ENCODE results near the gene RNF180. TPM values are rescaled to one million over a fixed set of nuclear protein-coding genes. Genes with fewer than 3 reads are reported as not detected.

Gene RNF180, protein sequence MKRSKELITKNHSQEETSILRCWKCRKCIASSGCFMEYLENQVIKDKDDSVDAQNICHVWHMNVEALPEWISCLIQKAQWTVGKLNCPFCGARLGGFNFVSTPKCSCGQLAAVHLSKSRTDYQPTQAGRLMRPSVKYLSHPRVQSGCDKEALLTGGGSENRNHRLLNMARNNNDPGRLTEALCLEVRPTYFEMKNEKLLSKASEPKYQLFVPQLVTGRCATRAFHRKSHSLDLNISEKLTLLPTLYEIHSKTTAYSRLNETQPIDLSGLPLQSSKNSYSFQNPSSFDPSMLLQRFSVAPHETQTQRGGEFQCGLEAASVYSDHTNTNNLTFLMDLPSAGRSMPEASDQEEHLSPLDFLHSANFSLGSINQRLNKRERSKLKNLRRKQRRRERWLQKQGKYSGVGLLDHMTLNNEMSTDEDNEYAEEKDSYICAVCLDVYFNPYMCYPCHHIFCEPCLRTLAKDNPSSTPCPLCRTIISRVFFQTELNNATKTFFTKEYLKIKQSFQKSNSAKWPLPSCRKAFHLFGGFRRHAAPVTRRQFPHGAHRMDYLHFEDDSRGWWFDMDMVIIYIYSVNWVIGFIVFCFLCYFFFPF
- not detected for polyA plus RNA-seq

- Mint-ChIP-seq H3K9me3 (peaks cover 0 to 23% (median 11%) of the 10 kb centered on the region in 6 donors), H3K27me3 (ENCODE audit: low read depth in 3 of 3) (peaks cover 7 to 10% (median 8%) of the 10 kb centered on the region in 3 donors), H3K4me3 (peak within 1 kb of the TSS in 1 of 5 donors; percentile 57), H3K27ac (no peak within 1 kb of the TSS), H3K4me1 (no peaks in the 10 kb centered on the region), H3K36me3 (peaks cover 0 to 5% (median 0%) of the 10 kb centered on the region in 3 donors)
- no peak for DNase-seq
Measured at GRCh38 chr5:64165500-64166200, at the start of gene RNF180. RNF180 (plus strand) TSS chr5:64165843; CDS start chr5:64200808, 34,965 bp downstream.

GRCh38 chr5:64125521-64125920 is 40.1 kb upstream of the RNF180 start:
- Mint-ChIP-seq H3K27me3 (ENCODE audit: low read depth in 3 of 3) (peaks cover 0 to 2% (median 0%) of the 10 kb centered on the region in 3 donors), H3K27ac (no peak overlapping the region), H3K9me3 (peaks cover 0 to 8% (median 5%) of the 10 kb centered on the region in 6 donors), H3K36me3 (no peaks in the 10 kb centered on the region), H3K4me1 (no peaks in the 10 kb centered on the region), H3K4me3 (no peak overlapping the region)
- DNase-seq: no peak

DNA sequence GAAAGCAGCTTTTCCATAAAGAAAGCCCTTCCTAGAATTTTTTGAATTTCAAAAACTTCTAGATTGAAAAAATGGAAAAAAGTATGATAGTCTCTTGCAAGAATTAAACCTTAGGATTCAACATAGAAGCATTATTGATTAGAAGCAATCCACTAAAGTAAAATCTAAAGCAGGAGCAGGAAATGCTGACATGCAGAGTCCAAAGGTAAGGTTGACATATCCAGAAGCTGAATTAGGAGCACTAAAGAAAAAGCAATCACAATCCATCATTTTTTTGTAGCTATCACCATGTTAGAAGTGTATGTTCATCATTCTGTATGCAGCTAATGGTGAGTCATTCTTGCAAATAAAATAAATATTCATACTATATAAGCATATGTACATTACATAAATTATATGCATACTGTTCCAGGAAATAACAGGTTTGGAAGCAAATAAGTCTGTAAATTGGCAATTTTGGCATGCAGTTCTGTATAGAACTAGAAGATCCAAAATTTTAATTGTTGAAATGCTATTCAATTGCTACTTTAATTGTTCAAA is 39.4 kb upstream of the RNF180 start:
- H3K36me3 Mint-ChIP-seq: no peaks in the 10 kb centered on the region
- peaks cover 0 to 2% (median 0%) of the 10 kb centered on the region in 3 donors for H3K27me3 Mint-ChIP-seq (ENCODE audit: low read depth in 3 of 3)
- no peaks in the 10 kb centered on the region for H3K4me1 Mint-ChIP-seq
- no peak for DNase-seq
- H3K27ac Mint-ChIP-seq: no peak overlapping the region
- peaks cover 0 to 8% (median 4%) of the 10 kb centered on the region in 6 donors for H3K9me3 Mint-ChIP-seq
- H3K4me3 Mint-ChIP-seq: no peak overlapping the region

GRCh38 chr5:64140018-64140417 is 25.6 kb upstream of the RNF180 start:
- no peak for DNase-seq
- Mint-ChIP-seq H3K27me3 (ENCODE audit: low read depth in 3 of 3) (no peaks in the 10 kb centered on the region), H3K4me3 (no peak overlapping the region), H3K27ac (no peak overlapping the region), H3K36me3 (no peaks in the 10 kb centered on the region), H3K4me1 (no peaks in the 10 kb centered on the region), H3K9me3 (peaks cover 2 to 16% (median 6%) of the 10 kb centered on the region in 6 donors)

DNA sequence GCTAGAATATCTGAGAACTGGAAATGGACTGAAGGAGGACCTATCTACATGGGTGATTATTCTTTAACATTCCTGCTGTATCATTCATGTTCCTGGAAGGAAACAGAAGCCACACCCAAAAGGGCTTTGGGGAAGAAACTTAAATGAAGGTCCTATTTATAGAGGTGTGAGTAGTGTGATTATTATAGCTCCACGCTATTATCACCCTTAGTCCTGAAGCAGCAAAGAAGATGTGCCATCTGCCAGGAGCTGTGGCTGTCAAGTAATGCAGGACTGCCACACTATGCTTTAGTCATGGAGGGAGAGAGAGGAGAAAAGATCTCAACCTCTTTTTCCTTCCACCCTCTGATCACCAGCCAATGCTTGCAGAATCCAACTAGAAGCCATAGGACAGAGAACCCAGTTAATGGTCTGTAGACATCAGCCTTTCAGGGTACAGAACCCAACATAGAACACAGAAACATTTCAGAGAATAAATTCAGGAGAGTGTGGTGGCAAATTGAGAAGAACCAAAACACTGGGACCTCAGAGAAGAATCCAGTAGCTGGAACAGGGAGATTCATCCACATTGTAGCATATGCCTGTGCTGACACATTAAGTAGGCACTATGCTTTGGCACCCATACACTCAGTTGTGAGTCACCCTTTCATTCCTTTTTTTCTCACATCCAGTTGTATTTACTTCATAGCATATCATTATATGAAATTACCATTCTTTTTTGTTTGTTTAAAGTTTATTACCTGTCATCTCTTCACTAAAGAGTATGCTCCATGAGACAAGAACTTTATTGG is 21.0 kb upstream of the RNF180 start:
- H3K4me3 Mint-ChIP-seq: no peak overlapping the region
- H3K27ac Mint-ChIP-seq: no peak overlapping the region
- H3K4me1 Mint-ChIP-seq: no peaks in the 10 kb centered on the region

DNA sequence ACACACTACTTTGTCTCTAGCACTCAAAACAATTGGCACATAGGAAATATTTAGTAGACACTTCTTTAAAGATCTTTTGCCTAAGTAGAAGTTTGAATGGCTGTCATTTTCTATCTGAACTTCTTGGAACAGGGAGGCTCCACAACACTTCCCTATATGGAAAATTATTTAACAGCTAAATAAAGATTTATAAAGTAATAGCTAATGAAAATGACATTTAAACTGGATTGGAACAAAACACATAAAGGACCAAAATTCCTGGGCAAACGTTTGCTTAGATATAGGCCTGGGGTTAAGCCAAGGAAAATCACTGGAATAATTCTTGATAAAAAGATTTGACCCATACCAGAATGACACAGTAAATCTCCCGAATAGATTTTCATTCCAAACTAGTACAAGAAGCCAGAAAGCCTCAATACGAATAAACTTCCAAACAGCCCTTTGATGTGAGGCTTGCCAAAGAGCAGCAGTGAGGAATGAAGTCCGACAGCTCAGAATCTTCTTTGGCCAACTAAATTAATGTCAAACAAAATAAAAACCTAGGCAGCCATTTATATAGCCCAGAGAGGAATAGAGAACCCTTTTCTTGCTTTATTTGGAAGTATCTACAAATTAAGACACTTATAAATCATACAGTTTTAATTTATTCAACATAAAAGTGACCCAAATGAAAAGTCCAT is 20.3 kb upstream of the RNF180 start:
- H3K9me3 Mint-ChIP-seq: peaks cover 0 to 4% (median 0%) of the 10 kb centered on the region in 6 donors
- no peaks in the 10 kb centered on the region for H3K27me3 Mint-ChIP-seq (ENCODE audit: low read depth in 3 of 3)
- H3K4me3 Mint-ChIP-seq: no peak overlapping the region
- H3K27ac Mint-ChIP-seq: no peak overlapping the region
- H3K36me3 Mint-ChIP-seq: no peaks in the 10 kb centered on the region
- no peak for DNase-seq
- no peaks in the 10 kb centered on the region for H3K4me1 Mint-ChIP-seq

More for the DNA sequence above, 21.0 kb upstream of the RNF180 start:
- DNase-seq: no peak
- Mint-ChIP-seq H3K27me3 (ENCODE audit: low read depth in 3 of 3) (no peaks in the 10 kb centered on the region), H3K9me3 (peaks cover 0 to 4% (median 2%) of the 10 kb centered on the region in 6 donors), H3K36me3 (no peaks in the 10 kb centered on the region)

DNA sequence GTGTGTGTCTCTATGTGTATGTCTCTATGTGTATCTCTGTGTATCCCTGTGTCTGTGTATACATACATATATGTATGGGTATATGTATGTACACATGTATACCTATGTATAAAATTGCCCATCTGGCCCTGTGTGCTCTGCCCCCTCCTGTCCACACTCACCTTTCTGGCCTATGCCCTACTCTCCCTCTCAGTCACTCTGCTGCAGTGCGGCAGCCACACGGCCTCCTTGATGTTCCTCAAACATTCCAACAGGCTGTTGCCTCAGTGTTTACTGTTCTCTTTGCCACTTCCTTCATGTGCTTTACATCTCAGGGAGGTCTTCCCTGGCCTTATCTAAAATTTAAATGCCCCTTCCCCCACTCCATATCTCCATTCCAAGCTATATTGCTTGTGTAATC is 18.3 kb upstream of the RNF180 start:
- DNase-seq: no peak
- no peak overlapping the region for H3K4me3 Mint-ChIP-seq
- H3K9me3 Mint-ChIP-seq: peaks cover 0 to 4% (median 2%) of the 10 kb centered on the region in 6 donors
- no peaks in the 10 kb centered on the region for H3K36me3 Mint-ChIP-seq
- H3K27ac Mint-ChIP-seq: no peak overlapping the region
- H3K4me1 Mint-ChIP-seq: no peaks in the 10 kb centered on the region
- H3K27me3 Mint-ChIP-seq (ENCODE audit: low read depth in 3 of 3): peaks cover 0 to 2% (median 0%) of the 10 kb centered on the region in 3 donors

DNA sequence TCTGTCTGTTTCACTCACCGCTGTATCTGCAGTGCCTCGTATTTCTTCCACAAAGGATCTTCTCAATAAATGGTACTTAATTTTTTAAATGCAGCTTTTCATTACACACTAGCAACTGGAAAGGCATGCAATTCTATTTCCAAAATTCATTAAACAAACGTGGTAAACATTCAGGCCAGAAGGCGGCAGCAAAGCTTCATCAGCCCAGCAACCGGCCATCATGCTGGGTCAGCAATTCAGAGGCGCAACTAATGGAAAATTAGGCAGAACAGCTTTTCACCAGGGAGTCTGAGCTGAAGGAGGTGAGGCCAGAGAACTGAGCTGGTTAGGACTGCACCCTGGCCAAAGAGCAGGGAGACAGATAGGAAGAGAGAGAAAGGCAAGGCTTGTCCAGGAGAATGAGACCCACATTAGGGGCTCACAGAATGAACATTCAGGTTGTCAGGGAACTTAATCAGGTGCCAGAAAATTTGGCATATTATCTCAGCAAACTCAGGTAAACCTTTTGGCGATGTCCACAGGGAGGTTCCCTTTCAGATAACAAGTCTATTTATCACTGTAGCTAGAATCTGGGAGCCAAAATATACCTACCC is 17.7 kb upstream of the RNF180 start:
- H3K27ac Mint-ChIP-seq: no peak overlapping the region
- H3K9me3 Mint-ChIP-seq: peaks cover 0 to 6% (median 4%) of the 10 kb centered on the region in 6 donors
- no peak overlapping the region for H3K4me3 Mint-ChIP-seq
- no peaks in the 10 kb centered on the region for H3K36me3 Mint-ChIP-seq
- no peaks in the 10 kb centered on the region for H3K4me1 Mint-ChIP-seq
- H3K27me3 Mint-ChIP-seq (ENCODE audit: low read depth in 3 of 3): peaks cover 0 to 2% (median 0%) of the 10 kb centered on the region in 3 donors
- no peak for DNase-seq

DNA sequence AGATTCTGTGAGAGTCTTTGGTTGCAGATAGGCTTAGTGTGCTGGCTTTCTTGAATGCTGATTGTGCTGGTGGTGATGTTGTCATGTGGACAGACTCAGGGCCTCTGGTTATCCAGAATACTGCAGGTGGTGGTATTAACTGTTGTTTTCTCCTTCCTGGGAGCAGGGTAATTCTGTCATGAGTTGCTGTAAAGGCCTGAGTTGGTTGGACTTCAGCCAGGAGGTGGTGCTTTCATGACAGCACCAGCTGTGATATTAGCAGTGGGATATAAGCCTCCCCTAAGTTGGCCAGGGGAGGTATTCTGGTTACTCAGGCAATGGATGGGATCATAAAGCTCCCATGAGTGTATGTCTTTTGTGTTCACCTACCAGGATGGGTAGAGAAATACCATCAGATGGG is 16.4 kb upstream of the RNF180 start:
- H3K9me3 Mint-ChIP-seq: peaks cover 3 to 18% (median 9%) of the 10 kb centered on the region in 6 donors

DNA sequence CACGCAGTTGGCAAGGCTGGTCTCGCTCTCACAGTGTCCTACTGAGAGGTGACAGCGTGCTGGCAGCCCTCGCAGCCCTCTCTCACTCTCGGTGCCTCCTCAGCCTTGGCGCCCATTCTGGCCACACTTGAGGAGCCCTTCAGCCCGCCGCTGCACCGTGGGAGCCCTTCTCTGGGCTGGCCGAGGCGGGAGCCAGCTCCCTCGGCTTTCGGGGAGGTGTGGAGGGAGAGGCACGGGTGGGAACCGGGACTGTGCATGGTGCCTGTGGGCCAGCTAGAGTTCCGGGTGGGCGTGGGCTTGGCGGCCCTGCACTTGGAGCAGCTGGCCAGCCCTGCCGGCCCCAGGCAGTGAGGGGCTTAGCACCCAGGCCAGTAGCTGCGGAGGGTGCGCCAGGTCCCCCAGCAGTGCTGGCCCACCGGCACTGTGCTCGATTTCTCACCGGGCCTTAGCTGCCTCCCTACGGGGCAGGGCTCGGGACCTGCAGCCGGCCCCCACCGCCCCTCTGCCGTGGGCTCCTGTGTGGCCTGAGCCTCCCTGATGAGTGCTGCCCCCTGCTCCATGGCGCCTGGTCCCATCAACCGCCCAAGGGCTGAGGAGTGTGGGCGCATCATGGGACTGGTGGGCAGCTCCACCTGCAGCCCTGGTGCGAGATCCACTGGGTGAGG is 15.7 kb upstream of the RNF180 start:
- Mint-ChIP-seq H3K9me3 (peaks cover 3 to 19% (median 10%) of the 10 kb centered on the region in 6 donors), H3K27me3 (ENCODE audit: low read depth in 3 of 3) (peaks cover 0 to 4% (median 0%) of the 10 kb centered on the region in 3 donors), H3K4me3 (no peak overlapping the region), H3K36me3 (no peaks in the 10 kb centered on the region), H3K4me1 (no peaks in the 10 kb centered on the region), H3K27ac (no peak overlapping the region)
- DNase-seq: no peak

More for the DNA sequence above, 16.4 kb upstream of the RNF180 start:
- Mint-ChIP-seq H3K27me3 (ENCODE audit: low read depth in 3 of 3) (peaks cover 0 to 4% (median 0%) of the 10 kb centered on the region in 3 donors), H3K4me1 (no peaks in the 10 kb centered on the region), H3K27ac (no peak overlapping the region), H3K36me3 (no peaks in the 10 kb centered on the region), H3K4me3 (no peak overlapping the region)
- DNase-seq: no peak

- Mint-ChIP-seq H3K27me3 (ENCODE audit: low read depth in 3 of 3) (peaks cover 0 to 4% (median 0%) of the 10 kb centered on the region in 3 donors), H3K4me1 (no peaks in the 10 kb centered on the region), H3K27ac (no peak overlapping the region), H3K4me3 (no peak overlapping the region), H3K36me3 (no peaks in the 10 kb centered on the region), H3K9me3 (peaks cover 2 to 19% (median 13%) of the 10 kb centered on the region in 6 donors)
- no peak for DNase-seq
Measured at GRCh38 chr5:64156261-64156660, 9.4 kb upstream of the RNF180 start.

DNA sequence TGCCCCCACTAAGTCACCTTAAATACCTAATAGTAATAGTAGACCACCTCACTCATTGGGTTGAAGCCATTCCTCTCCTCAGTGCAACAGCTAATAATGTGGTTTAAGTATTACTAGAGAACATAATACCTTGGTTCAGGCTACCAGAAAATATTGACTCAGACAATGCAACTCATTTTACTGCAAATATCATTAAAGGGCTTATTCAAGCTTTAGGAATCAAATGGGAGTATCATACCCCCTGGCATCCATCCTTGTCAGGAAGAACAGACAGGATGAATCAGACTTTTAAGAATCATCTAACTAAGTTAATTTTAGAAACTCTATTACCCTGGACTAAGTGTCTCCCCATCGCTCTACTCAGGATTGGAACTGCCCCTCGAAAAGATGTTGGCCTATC is 6.8 kb upstream of the RNF180 start:
- H3K4me1 Mint-ChIP-seq: no peaks in the 10 kb centered on the region
- peaks cover 0 to 10% (median 5%) of the 10 kb centered on the region in 6 donors for H3K9me3 Mint-ChIP-seq
- H3K27me3 Mint-ChIP-seq (ENCODE audit: low read depth in 3 of 3): no peaks in the 10 kb centered on the region

More for the DNA sequence above, 6.8 kb upstream of the RNF180 start:
- DNase-seq: no peak
- H3K4me3 Mint-ChIP-seq: no peak overlapping the region
- H3K36me3 Mint-ChIP-seq: no peaks in the 10 kb centered on the region
- no peak overlapping the region for H3K27ac Mint-ChIP-seq
